Activated CD4-positive, alpha-beta T cell treated with anti-CD3 and anti-CD28 coated beads for 1 hour (primary cell): ENCODE results near the gene ATP7B.

Experiments used
- DNase-seq: peaks from one replicate; pipeline ENCODE4 v3.0.0-alpha.2; 2020

Gene ATP7B

GRCh38 chr13:51943721-51944120, 67.5 kb downstream of the ATP7B start:
- DNase-seq: no peak

- no peak for DNase-seq
These were observed 69.1 kb downstream of the ATP7B start for GRCh38 chr13:51942189-51942588.

- no peak for DNase-seq
These were observed 72.8 kb downstream of the ATP7B start for GRCh38 chr13:51938454-51938853.

- DNase-seq: no peak
These were observed 73.6 kb downstream of the ATP7B start for GRCh38 chr13:51937320-51938290.

- no peak for DNase-seq
These were observed 75.7 kb downstream of the ATP7B start for GRCh38 chr13:51935326-51936171.

GRCh38 chr13:51934461-51935087, 76.7 kb downstream of the ATP7B start:
- DNase-seq: no peak

GRCh38 chr13:51933466-51934058, 77.7 kb downstream of the ATP7B start:
- no peak for DNase-seq

GRCh38 chr13:51932231-51932630, 79.0 kb downstream of the ATP7B start:
- DNase-seq: no peak

GRCh38 chr13:51931606-51932005, 79.6 kb downstream of the ATP7B start:
- DNase-seq: no peak

- DNase-seq: no peak
These were observed 81.6 kb downstream of the ATP7B start for GRCh38 chr13:51929699-51930098.

- DNase-seq: no peak
These were observed 83.0 kb downstream of the ATP7B start for GRCh38 chr13:51928231-51928630.

GRCh38 chr13:51927129-51927528, 84.1 kb downstream of the ATP7B start:
- no peak for DNase-seq

GRCh38 chr13:51926528-51926885, 84.7 kb downstream of the ATP7B start:
- DNase-seq: no peak

- DNase-seq: no peak
These were observed 85.3 kb downstream of the ATP7B start for GRCh38 chr13:51925865-51926527.

GRCh38 chr13:51924756-51925544, 86.3 kb downstream of the ATP7B start:
- DNase-seq: no peak

GRCh38 chr13:51923983-51924539, 87.2 kb downstream of the ATP7B start:
- DNase-seq: no peak

- DNase-seq: no peak
These were observed 88.3 kb downstream of the ATP7B start for GRCh38 chr13:51922771-51923480.

- no peak for DNase-seq
These were observed 89.2 kb downstream of the ATP7B start for GRCh38 chr13:51921790-51922740.

GRCh38 chr13:51920786-51921185, 90.5 kb downstream of the ATP7B start:
- no peak for DNase-seq
